Measurements from ENCODE around the gene MAN2C1. TPM values are rescaled to one million over a fixed set of nuclear protein-coding genes. Genes with fewer than 3 reads are reported as not detected.
A peak's percentile ranks its signal among the peaks of the same experiment; 100 is the strongest.
"Not testable (repeated sequence)": the region's sequence is repeated elsewhere in the genome, so short reads cannot be mapped to it uniquely, and the experiment has no call there.

Gene MAN2C1
- total RNA-seq, 1 donor from 2014 or later: 80.8 TPM

- Histone ChIP-seq H3K9ac (ENCODE audit: low read length) (peak overlapping the region; percentile 92), H3K27ac (ENCODE audit: low read depth, low read length) (peak overlapping the region; percentile 72), H3K9me3 (ENCODE audit: insufficient read depth, low read depth, low read length) (no peaks in the 10 kb centered on the region), H3K4me1 (ENCODE audit: insufficient read depth, low read length) (peaks cover 10% of the 10 kb centered on the region), H3K36me3 (ENCODE audit: insufficient read depth, low read length) (no peaks in the 10 kb centered on the region), H3K4me2 (ENCODE audit: low read length) (peak overlapping the region; percentile 99), H3K27me3 (ENCODE audit: insufficient read depth, low read length) (no peaks in the 10 kb centered on the region), H3K4me3 (ENCODE audit: insufficient read depth, low read depth, low read length) (peak overlapping the region; percentile 77), H3K79me2 (ENCODE audit: insufficient read depth, low read length) (peaks cover 11% of the 10 kb centered on the region), H4K20me1 (ENCODE audit: insufficient read depth, low read length) (no peaks in the 10 kb centered on the region), H2AFZ (ENCODE audit: low read depth, low read length) (peak overlapping the region; percentile 93)
- H3K27ac Mint-ChIP-seq (ENCODE audit: unreplicated experiment): no peak overlapping the region
- peaks cover 2% of the 10 kb centered on the region for H3K4me1 Mint-ChIP-seq (ENCODE audit: low read depth, unreplicated experiment)
- peaks cover 9% of the 10 kb centered on the region for H3K36me3 Mint-ChIP-seq (ENCODE audit: low read depth, unreplicated experiment)
- FAIRE-seq: no peak
- peak overlapping the region; percentile 96 for H3K4me3 Mint-ChIP-seq (ENCODE audit: unreplicated experiment)
- no peaks in the 10 kb centered on the region for H3K9me3 Mint-ChIP-seq (ENCODE audit: unreplicated experiment)
- peaks cover 9% of the 10 kb centered on the region for H3K27me3 Mint-ChIP-seq (ENCODE audit: low read depth, unreplicated experiment)
- no peak for DNase-seq (ENCODE audit: low read depth)
- no peak for TF ChIP-seq EZH2 (IDR thresholded peaks at IDR 0.05; ENCODE audit: insufficient read depth, low read length)
- no peak for TF ChIP-seq CTCF (IDR thresholded peaks at IDR 0.05; ENCODE audit: insufficient read depth, low read depth, low read length)
Measured at GRCh38 chr15:75335313-75335704, 33.1 kb downstream of the MAN2C1 start.

- H3K27ac Mint-ChIP-seq (ENCODE audit: unreplicated experiment); H3K9me3 ChIP-seq (ENCODE audit: insufficient read depth, low read depth, low read length); DNase-seq (ENCODE audit: low read depth); H3K36me3 ChIP-seq (ENCODE audit: insufficient read depth, low read length); H3K27ac ChIP-seq (ENCODE audit: low read depth, low read length); H2AFZ ChIP-seq (ENCODE audit: low read depth, low read length); H3K4me3 ChIP-seq (ENCODE audit: insufficient read depth, low read depth, low read length); H3K4me3 Mint-ChIP-seq (ENCODE audit: unreplicated experiment); H3K4me1 Mint-ChIP-seq (ENCODE audit: low read depth, unreplicated experiment); H3K36me3 Mint-ChIP-seq (ENCODE audit: low read depth, unreplicated experiment); H3K9me3 Mint-ChIP-seq (ENCODE audit: unreplicated experiment); H4K20me1 ChIP-seq (ENCODE audit: insufficient read depth, low read length); H3K27me3 Mint-ChIP-seq (ENCODE audit: low read depth, unreplicated experiment); H3K9ac ChIP-seq (ENCODE audit: low read length); H3K4me2 ChIP-seq (ENCODE audit: low read length); H3K27me3 ChIP-seq (ENCODE audit: insufficient read depth, low read length); FAIRE-seq; H3K4me1 ChIP-seq (ENCODE audit: insufficient read depth, low read length): not testable (repeated sequence)
- H3K79me2 ChIP-seq (ENCODE audit: insufficient read depth, low read length): peaks cover 11% of the 10 kb centered on the region
Measured at GRCh38 chr15:75333654-75334419, 34.6 kb downstream of the MAN2C1 start.

- not testable (repeated sequence) for H4K20me1 ChIP-seq (ENCODE audit: insufficient read depth, low read length); H3K9me3 Mint-ChIP-seq (ENCODE audit: unreplicated experiment); H3K9ac ChIP-seq (ENCODE audit: low read length); H2AFZ ChIP-seq (ENCODE audit: low read depth, low read length); H3K36me3 Mint-ChIP-seq (ENCODE audit: low read depth, unreplicated experiment); FAIRE-seq; DNase-seq (ENCODE audit: low read depth); H3K4me2 ChIP-seq (ENCODE audit: low read length); H3K4me1 Mint-ChIP-seq (ENCODE audit: low read depth, unreplicated experiment); H3K27ac ChIP-seq (ENCODE audit: low read depth, low read length); H3K27me3 ChIP-seq (ENCODE audit: insufficient read depth, low read length); H3K9me3 ChIP-seq (ENCODE audit: insufficient read depth, low read depth, low read length); H3K4me3 Mint-ChIP-seq (ENCODE audit: unreplicated experiment); H3K4me1 ChIP-seq (ENCODE audit: insufficient read depth, low read length); H3K27ac Mint-ChIP-seq (ENCODE audit: unreplicated experiment); H3K4me3 ChIP-seq (ENCODE audit: insufficient read depth, low read depth, low read length); H3K36me3 ChIP-seq (ENCODE audit: insufficient read depth, low read length)
- H3K27me3 Mint-ChIP-seq (ENCODE audit: low read depth, unreplicated experiment): peaks cover 15% of the 10 kb centered on the region
- peaks cover 11% of the 10 kb centered on the region for H3K79me2 ChIP-seq (ENCODE audit: insufficient read depth, low read length)
Measured at GRCh38 chr15:75332093-75332492, 36.3 kb downstream of the MAN2C1 start.
